T-helper 2 cell treated with Interferon-gamma antibody and Interleukin-4, amounts not matched to agents 5 μg/mL and 100 μg/mL, for 36 hours (primary cell): ENCODE measurements around the gene PAQR7.

Experiments
- DNase-seq: peaks from one replicate; pipeline ENCODE4 v3.0.0; 2021; ENCODE audit warnings: low spot score
- H3K27ac Mint-ChIP-seq: one replicate; pipeline ENCODE4 v1.8.0; 2021; ENCODE audit warnings: mild to moderate bottlenecking, mixed read lengths
- H3K27me3 Mint-ChIP-seq: one replicate; pipeline ENCODE4 v1.8.0; 2021; ENCODE audit warnings: low read depth, mixed read lengths
- H3K36me3 Mint-ChIP-seq: one replicate; pipeline ENCODE4 v1.8.0; 2021; ENCODE audit warnings: low read depth, mixed read lengths
- H3K4me1 Mint-ChIP-seq: one replicate; pipeline ENCODE4 v1.8.0; 2021; ENCODE audit warnings: low read depth, mixed read lengths
- H3K4me3 Mint-ChIP-seq: one replicate; pipeline ENCODE4 v1.8.0; 2022; ENCODE audit warnings: mild to moderate bottlenecking, moderate library complexity, mixed read lengths
- H3K9me3 Mint-ChIP-seq: one replicate; pipeline ENCODE4 v1.8.0; 2021; ENCODE audit warnings: mixed read lengths

Gene PAQR7

GRCh38 chr1:25873120-25873519 lies 2.4 kb downstream of the PAQR7 start:
- Mint-ChIP-seq H3K4me1 (peaks cover 5% of the 10 kb centered on the region), H3K27ac (no peak overlapping the region), H3K9me3 (no peaks in the 10 kb centered on the region), H3K36me3 (no peaks in the 10 kb centered on the region), H3K27me3 (peaks cover 18% of the 10 kb centered on the region), H3K4me3 (no peak overlapping the region)
- no peak for DNase-seq

- H3K4me3 Mint-ChIP-seq: no peak overlapping the region
- peaks cover 5% of the 10 kb centered on the region for H3K4me1 Mint-ChIP-seq
- H3K36me3 Mint-ChIP-seq: no peaks in the 10 kb centered on the region
- peaks cover 16% of the 10 kb centered on the region for H3K27me3 Mint-ChIP-seq
- H3K9me3 Mint-ChIP-seq: no peaks in the 10 kb centered on the region
- DNase-seq: no peak
- no peak overlapping the region for H3K27ac Mint-ChIP-seq
These were observed 2.8 kb downstream of the PAQR7 start for GRCh38 chr1:25872713-25873112.

- peaks cover 5% of the 10 kb centered on the region for H3K4me1 Mint-ChIP-seq
- DNase-seq: no peak
- H3K4me3 Mint-ChIP-seq: no peak overlapping the region
These were observed 3.6 kb downstream of the PAQR7 start for GRCh38 chr1:25871704-25872494.

GRCh38 chr1:25871086-25871703 lies 4.3 kb downstream of the PAQR7 start:
- Mint-ChIP-seq H3K36me3 (no peaks in the 10 kb centered on the region), H3K9me3 (no peaks in the 10 kb centered on the region), H3K27me3 (peaks cover 3% of the 10 kb centered on the region), H3K27ac (no peak overlapping the region), H3K4me3 (no peak overlapping the region), H3K4me1 (peaks cover 5% of the 10 kb centered on the region)
- DNase-seq: no peak

More at GRCh38 chr1:25871704-25872494, 3.6 kb downstream of the PAQR7 start:
- no peaks in the 10 kb centered on the region for H3K9me3 Mint-ChIP-seq
- peaks cover 9% of the 10 kb centered on the region for H3K27me3 Mint-ChIP-seq
- no peak overlapping the region for H3K27ac Mint-ChIP-seq
- H3K36me3 Mint-ChIP-seq: no peaks in the 10 kb centered on the region

GRCh38 chr1:25870614-25871013 lies 4.9 kb downstream of the PAQR7 start:
- no peak for DNase-seq
- Mint-ChIP-seq H3K4me3 (no peak overlapping the region), H3K4me1 (peaks cover 2% of the 10 kb centered on the region), H3K27me3 (no peaks in the 10 kb centered on the region), H3K27ac (no peak overlapping the region), H3K9me3 (no peaks in the 10 kb centered on the region), H3K36me3 (no peaks in the 10 kb centered on the region)

- Mint-ChIP-seq H3K4me1 (peaks cover 1% of the 10 kb centered on the region), H3K9me3 (no peaks in the 10 kb centered on the region), H3K36me3 (no peaks in the 10 kb centered on the region), H3K27ac (no peak overlapping the region), H3K4me3 (no peak overlapping the region), H3K27me3 (no peaks in the 10 kb centered on the region)
- DNase-seq: no peak
These were observed 5.5 kb downstream of the PAQR7 start for GRCh38 chr1:25869909-25870606.

GRCh38 chr1:25867210-25867991 lies 8.1 kb downstream of the PAQR7 start:
- Mint-ChIP-seq H3K27ac (no peak overlapping the region), H3K36me3 (no peaks in the 10 kb centered on the region), H3K4me1 (no peaks in the 10 kb centered on the region)

GRCh38 chr1:25866288-25866687 lies 9.2 kb downstream of the PAQR7 start:
- no peak for DNase-seq
- Mint-ChIP-seq H3K4me1 (peaks cover 2% of the 10 kb centered on the region), H3K27ac (no peak overlapping the region), H3K4me3 (no peak overlapping the region), H3K36me3 (no peaks in the 10 kb centered on the region), H3K27me3 (no peaks in the 10 kb centered on the region), H3K9me3 (no peaks in the 10 kb centered on the region)

More at GRCh38 chr1:25867210-25867991, 8.1 kb downstream of the PAQR7 start:
- no peak for DNase-seq
- Mint-ChIP-seq H3K9me3 (no peaks in the 10 kb centered on the region), H3K4me3 (no peak overlapping the region), H3K27me3 (no peaks in the 10 kb centered on the region)

GRCh38 chr1:25864434-25864833 lies 11.1 kb downstream of the PAQR7 start:
- Mint-ChIP-seq H3K36me3 (no peaks in the 10 kb centered on the region), H3K4me3 (no peak overlapping the region), H3K4me1 (peaks cover 11% of the 10 kb centered on the region), H3K27me3 (no peaks in the 10 kb centered on the region), H3K27ac (no peak overlapping the region), H3K9me3 (no peaks in the 10 kb centered on the region)
- no peak for DNase-seq

GRCh38 chr1:25863486-25864262 lies 11.8 kb downstream of the PAQR7 start:
- no peaks in the 10 kb centered on the region for H3K36me3 Mint-ChIP-seq
- H3K27ac Mint-ChIP-seq: no peak overlapping the region
- no peaks in the 10 kb centered on the region for H3K27me3 Mint-ChIP-seq
- peaks cover 16% of the 10 kb centered on the region for H3K4me1 Mint-ChIP-seq
- no peak overlapping the region for H3K4me3 Mint-ChIP-seq
- H3K9me3 Mint-ChIP-seq: no peaks in the 10 kb centered on the region
- no peak for DNase-seq

GRCh38 chr1:25862785-25863485 lies 12.6 kb downstream of the PAQR7 start:
- Mint-ChIP-seq H3K9me3 (no peaks in the 10 kb centered on the region), H3K4me3 (no peak overlapping the region), H3K4me1 (peaks cover 21% of the 10 kb centered on the region), H3K27me3 (no peaks in the 10 kb centered on the region), H3K36me3 (no peaks in the 10 kb centered on the region), H3K27ac (no peak overlapping the region)
- DNase-seq: no peak

GRCh38 chr1:25861316-25862286 lies 13.9 kb downstream of the PAQR7 start:
- Mint-ChIP-seq H3K4me3 (peak overlapping the region; percentile 47), H3K36me3 (no peaks in the 10 kb centered on the region), H3K9me3 (no peaks in the 10 kb centered on the region), H3K27me3 (no peaks in the 10 kb centered on the region), H3K4me1 (peaks cover 22% of the 10 kb centered on the region), H3K27ac (no peak overlapping the region)
- DNase-seq: no peak
